HG03520 (cell line): ENCODE measurements around the gene AMN.

Experiments used
- ATAC-seq: cut with Tn5 transposase; IDR thresholded peaks from one replicate; pipeline ENCODE4 v1.9.1; 2021; ENCODE audit warnings: mild to moderate bottlenecking, moderate library complexity; ENCODE audit not compliant: unreplicated experiment

Gene AMN

DNA sequence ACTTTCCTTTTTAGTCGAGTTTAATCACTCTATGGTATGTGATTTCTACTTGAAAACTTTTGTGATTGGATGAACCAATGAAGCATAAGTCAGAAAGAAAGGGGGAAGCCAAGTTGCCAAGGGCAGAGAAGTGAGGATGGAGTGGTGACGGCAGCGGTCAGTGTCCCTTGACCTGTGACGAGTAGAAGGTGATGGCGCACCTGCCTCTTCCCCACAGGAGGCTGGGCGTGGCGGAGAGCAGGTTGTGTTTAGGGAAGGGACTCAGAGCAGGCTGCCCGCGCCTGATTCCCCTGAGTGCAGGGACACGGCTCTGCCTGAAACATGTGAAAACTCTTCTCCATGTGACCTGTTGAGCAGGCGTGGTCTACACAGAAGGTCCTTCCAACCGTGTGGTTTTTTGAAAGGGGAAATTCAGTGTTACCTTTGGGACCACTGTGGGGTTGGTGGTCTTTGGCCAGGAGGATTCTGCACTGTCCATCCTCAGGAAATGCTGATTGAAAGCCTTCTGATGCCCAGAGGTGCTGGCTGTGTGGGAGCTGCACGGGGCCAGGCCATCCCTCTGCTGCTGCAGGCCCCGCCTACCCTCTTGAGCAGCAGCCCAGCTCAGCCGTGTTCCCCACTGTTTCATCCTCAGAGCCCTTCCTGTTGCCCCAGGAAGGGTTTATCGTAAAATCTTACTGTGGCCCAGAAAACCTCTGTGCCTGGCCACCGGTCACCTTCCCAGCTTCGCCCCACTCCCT is 23.5 kb upstream of the AMN start:
- no peak for ATAC-seq

DNA sequence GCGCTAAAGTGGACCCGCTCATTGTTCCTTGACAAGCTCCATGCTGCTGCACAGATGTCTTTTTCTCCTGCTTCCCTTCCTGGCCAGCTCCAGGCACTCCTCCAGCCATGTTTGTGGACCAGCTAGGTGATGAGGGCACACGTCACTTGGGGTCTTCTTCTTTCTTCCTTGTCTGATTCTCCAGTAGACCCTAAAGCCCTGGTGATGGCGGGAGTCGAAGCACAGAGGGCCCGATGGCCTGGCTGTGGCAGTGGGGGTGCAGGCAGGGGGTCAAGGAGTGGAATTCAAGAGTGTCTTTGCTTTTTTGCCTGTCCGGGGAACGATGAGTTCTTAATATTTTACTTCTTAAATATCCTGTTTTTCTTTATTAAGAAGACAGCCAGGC is 23.0 kb upstream of the AMN start:
- no peak for ATAC-seq

DNA sequence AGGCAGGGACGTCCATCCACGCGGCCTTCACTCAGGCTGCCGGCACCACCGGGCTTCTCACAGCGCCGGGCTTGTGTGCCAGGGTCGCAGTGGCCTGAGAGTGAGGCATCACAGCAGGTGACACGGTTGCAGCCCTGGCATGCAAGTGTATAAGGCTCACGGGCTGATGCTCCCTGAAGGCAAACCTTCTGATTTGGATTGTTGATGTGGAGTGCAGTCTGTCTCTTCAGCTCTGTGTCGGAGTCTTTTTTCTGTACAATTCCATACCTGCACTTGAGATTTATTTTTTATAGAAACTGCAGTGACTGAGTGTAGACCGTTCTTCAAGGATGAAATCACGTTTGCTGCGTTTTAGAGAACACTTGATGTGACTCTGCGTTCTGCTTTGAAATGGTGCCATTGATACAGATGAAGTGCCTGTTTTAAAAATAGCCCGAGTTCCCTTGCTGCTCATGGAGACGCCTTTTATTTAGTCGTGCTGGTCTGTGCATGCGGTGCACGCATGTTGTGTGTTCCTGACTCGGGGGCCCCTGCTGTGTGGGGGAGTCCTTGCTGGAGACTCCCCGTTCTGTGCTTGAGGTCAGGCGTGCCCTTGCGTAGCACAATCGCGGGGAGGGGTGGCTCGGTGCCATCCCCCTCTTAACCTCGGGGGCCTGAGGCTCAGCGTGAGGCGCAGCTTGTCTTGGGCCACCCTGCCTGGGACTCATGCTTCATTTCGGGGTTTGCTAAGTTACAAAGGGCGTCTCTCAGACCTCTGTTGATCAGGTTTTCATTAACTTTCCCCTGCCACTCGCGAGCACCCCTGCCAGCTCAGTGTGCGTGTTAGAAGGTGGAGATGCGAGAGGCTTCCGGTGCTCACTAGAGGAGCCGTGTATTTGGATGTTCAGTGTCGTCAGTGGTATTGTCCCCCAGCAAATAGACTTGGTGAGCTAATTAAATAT is 21.6 kb upstream of the AMN start:
- peak; percentile 53 for ATAC-seq

DNA sequence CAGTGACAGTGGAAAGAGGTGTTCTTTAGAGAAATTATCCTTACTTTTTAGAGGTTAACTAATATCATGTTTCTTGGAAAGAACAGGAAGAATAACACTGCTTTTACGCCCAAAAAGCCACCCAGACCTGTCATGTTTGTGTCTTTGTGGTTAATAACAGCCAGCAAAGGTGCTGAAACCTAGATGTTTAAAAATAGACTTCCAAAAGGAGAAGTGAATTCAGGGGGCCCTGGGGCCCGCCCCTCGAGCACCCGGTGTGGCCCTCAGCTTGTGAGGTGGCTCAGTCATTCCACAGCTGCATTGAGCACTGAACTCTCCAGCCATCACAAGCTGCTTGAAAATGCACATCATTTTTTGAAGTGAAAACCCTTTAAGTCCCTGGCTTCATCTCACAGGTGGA is 20.8 kb upstream of the AMN start:
- ATAC-seq: peak; percentile 67

DNA sequence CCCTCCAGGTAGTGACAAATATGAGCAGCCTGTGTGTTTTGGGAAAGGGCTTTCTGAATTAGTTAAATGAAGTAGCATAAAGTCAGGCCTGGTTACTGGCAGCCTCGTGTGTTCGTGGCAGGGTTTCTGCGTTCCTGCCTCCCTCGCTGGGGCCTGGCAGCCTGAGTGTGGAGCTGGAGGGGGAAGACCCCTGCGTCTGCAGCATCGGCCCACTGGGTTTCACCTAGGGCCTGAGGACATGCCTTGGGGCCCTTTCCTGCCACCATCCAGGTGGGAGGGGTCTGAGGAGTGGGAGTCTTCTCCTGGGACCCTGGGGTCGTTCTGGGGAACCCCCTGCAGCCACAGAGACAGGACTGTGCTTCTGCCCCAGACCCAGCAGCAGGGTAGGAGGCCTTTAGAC is 20.4 kb upstream of the AMN start:
- ATAC-seq: no peak

DNA sequence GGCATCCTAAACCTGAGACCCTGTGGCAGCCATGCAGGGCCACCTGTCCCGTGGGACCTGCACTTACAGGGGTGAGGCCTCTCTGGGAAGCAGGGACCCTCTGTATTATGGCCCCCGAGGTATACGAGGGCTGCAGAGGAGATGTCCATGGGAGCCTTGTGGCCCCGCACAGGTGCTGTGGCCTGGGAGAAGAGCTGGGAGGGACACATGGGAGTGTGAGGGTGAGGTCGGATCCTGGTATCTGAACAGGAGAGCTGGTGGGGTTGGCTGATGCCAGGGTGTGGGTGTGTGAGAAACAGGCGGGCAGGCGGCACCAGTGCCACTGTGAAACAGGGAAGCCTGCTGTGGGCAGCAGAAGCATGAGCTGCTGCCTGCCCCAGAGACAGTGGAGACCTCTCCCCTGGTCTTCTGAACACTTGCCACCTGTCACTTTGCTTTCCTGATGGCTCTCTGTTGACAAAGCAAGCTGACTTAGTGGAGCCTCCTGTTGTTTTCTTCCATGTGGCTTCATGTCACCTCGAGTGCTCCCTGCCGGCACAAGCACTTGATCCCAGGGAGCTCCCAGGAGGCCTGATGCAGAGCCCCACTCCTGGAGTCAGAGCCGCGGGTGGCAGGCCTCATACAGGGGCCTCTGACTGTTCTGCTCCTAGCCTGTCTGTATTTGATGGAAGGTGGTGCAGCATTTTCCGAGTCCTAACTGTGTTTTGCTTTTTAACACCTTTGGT is 19.8 kb upstream of the AMN start:
- ATAC-seq: no peak

DNA sequence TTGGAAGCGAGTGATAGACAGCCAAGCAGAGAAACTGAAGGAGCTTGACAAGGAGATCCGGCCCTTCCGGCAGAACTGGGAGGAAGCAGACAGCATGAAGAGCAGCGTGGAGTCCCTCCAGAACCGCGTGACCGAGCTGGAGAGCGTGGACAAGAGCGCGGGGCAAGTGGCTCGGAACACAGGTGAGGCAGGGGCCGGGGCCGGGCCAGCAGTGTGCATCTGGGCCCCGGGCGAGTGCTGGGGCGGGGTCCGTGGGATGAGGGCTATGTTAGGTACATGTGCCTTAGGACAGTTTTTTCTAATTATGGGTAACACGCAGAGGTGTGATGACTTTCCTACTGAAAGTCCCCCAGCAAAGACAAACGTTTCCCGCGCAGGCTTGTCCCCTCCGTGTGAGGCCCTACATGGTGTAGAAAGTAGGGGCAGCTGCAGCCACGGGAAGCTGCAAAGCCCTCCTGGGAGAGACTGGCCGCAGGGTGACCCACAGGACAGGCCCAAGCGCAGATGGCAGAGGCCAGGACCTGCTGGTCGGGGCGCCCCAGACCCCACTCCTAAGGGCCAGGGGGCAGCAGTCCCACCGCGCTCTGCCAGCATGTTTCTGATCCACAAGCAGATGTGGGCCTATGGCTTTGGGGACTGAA is 19.1 kb upstream of the AMN start:
- ATAC-seq: no peak

DNA sequence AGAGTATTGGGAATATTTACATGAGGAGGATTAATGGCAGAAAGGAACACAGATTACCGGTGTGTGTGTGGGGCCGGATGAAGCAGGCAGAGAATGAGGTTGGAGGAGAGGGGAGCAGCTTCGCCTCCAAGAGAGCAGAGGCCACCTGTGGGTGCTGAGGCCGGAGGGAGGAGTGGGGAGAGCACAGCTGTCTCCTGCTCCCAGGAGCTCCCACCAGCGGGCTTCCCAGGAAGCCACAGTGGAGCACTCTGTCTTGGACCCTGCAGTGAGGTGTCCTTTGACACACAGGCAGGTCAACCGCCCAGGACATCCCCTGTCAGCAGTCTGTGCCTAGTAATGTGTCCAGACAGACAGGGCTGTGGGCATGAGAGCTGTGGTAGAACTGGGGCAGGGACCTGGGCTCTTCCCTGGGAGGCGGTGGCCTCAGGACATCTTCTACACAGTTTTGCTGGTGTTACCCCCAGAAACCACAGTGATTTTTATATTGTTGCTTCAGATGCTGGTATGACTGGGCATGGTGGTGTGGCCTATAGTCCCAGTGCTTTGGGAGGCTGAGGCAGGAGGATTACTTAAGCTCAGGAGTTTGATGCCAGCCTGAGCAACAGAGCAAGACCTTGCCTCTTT is 18.5 kb upstream of the AMN start:
- ATAC-seq: no peak

DNA sequence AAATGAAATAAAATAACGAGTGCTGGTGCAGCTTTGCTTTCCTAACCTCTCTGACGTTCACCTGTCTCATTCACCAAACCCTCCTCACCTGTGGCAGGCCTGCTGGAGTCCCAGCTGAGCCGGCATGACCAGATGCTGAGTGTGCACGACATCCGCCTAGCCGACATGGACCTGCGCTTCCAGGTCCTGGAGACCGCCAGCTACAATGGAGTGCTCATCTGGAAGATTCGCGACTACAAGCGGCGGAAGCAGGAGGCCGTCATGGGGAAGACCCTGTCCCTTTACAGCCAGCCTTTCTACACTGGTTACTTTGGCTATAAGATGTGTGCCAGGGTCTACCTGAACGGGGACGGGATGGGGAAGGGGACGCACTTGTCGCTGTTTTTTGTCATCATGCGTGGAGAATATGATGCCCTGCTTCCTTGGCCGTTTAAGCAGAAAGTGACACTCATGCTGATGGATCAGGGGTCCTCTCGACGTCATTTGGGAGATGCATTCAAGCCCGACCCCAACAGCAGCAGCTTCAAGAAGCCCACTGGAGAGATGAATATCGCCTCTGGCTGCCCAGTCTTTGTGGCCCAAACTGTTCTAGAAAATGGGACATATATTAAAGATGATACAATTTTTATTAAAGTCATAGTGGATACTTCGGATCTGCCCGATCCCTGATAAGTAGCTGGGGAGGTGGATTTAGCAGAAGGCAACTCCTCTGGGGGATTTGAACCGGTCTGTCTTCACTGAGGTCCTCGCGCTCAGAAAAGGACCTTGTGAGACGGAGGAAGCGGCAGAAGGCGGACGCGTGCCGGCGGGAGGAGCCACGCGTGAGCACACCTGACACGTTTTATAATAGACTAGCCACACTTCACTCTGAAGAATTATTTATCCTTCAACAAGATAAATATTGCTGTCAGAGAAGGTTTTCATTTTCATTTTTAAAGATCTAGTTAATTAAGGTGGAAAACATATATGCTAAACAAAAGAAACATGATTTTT is 17.1 kb upstream of the AMN start:
- no peak for ATAC-seq

DNA sequence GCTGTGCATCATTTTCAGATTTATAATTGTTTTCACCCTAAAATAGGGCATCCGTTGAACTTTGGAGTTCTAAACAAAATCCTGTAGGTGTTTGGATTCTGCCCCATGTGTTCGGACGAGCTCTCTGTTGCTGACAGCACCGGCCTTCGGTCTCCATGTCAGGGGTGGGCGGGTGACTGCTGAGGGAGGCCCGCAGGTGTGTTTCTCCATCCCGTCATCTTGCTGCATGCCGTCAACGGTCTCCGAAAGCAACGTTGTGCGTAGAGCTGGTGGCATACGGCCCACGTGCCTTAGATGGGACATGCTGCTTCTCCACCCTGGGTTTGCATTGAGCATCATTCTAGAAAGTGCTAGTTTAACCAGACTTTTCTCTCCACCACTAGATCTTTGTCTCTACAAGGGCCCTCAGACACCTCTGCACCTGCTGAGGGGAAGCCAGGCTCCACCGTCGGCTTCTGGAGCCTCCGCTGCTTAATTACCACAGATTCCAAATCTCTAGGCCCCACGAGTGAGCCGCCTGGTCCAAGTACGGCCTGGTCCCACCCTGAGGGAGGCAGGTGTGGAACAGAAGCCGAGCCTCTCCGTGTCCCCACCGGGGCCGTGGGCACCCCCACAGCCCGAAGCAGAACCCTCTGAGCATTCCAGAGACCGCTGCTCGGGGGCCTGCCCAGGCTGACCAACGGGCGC is 15.7 kb upstream of the AMN start:
- no peak for ATAC-seq

DNA sequence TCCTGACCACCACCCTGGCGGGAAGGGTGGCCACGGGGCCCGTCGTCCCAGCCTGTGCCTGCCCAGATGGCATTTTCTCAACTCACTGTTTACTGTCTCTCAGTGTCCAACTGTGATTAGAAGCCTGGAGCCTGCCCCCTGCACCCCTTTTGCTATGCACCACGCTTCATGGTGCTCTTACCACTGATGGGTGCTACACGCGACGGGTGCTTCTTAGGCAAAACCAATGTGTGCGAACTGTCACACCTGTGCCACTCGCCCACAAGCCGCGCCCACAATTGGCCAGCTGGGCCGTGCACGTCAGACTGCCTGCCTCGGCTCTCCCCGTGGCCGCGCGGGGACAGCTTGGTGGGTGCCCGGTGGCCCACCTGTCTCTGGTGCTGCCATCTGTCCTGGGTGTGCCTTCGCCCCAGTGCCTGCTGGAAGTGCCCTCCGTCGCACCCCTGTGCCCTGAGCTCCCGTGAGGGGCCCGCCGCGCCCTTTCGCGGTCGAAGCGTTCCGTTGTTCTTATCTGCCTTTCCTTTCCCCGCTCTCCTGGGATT is 15.1 kb upstream of the AMN start:
- ATAC-seq: no peak

DNA sequence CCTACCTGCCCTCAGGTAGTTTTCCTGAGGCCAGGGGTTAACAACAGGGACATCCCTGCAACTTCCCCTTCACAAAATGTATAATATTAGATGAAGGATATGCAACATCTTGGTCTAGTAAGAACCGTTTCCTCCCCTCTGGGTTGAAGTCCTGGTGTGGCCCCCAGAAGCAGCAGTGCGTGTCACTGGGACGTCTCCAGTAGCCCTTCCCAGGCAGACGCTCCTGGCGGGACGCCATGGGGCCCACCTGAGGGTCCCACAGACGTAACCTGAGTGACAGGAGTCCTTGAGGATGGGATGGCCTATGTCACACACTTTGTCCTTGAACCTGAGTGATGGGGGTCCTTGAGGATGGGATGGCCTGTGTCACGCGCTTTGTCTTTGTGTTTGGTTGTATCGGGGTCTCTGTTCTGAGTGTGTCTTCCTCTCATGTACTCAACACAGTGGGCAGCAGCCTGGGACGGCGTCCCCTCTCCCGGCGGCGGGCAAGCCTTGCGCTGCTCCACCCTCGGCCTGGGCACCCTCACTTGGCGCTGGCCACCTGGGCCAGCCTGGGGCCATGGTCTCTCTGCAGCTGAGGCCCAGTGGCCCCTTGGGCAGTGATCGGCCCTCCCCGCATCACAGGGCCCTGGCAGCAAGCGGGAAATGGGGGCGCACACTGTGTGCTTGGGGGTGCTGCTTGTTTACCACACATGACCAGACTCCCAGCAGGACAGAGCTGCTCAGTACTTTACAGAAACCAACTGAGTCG is 14.3 kb upstream of the AMN start:
- ATAC-seq: no peak

DNA sequence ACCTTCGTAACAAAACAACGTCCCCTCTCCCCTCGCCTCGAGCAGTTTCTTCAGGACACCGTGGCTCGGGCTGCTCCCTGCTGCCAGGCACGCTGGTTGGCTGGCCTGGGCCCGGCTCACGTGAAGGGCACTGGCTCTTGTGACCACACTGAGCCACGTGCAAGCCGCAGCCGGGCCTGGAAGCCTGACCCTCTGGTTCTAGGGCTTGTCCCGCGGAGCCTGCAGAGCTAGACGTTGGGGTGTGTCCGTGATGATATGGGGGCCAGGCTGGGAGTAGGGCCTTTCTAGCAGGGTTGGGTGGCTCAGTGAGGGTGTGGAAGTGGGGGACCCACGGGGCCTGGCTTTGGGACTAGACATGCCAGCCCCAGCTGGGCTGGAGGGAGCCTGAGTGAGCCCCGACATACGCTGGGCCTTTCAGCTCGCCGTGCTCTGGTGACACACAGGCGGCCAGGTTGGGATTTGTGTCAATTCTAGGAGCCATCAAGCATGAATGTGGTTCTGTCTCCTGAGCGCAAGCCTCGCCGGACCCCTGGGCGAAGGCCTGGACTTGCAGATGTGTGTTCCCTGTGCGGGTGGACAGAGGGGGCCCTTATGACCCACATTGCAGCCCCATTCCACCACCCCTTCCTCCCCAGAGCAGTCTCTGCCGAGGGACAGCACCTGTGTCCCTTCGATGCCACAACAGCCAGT is 13.6 kb upstream of the AMN start:
- no peak for ATAC-seq

DNA sequence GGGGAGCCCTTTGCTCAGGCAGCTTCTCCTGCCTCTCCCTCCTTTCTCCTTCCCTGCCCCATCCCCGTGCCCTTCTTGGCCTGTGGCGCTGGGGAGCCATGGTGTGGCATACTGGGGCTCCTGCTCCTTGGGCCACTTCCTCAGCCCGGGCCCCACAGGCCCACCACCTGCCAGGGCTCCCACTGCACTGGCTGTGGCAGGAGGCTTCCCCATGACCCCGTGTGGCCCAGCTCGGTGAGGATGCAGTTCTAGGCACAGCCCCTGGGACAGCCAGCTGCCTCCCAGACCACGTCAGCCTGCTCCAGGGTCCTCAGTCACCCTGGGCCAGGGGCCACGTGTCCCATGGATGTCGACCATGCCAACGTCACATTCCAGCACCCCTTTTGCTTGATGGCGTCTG is 13.0 kb upstream of the AMN start:
- ATAC-seq: no peak

DNA sequence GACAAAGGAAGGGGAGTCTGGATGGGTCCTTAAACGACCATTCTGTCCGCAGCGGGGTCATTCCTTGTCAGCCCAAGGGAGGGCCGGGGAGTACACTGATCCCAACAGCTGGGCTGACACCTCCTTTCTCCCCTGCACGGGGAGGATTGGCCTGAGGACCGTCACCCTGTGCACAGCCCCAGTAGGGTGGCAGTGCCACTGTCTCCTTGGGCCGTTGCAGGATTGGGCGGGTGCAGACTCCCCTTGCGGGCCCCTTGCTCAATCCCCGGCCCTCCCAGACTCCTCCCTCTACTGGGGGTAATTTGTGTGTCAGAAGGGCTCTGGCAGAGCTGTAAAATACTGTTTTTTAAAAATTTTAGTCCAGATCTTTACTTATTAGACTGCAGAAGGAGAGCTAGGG is 12.6 kb upstream of the AMN start:
- no peak for ATAC-seq

DNA sequence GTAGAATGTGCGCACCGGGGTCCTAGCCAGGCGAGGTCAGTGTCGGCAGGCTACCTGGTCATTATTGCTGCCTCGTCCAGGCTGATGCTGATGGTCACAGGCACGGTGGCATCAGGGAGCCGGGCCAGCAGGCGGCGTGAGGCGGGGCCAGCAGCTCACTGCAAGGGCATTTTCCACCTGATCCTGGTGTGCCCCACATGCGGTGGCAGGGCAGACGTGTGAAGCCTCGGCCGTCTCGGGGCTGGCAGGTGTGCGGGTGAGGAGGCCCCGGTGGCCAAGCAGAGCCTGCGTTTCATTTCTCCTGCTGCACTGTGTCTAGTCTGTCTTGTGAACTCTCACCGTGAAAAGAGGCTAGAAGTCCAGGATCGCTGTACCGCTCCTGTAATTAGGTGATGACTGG is 12.0 kb upstream of the AMN start:
- no peak for ATAC-seq

DNA sequence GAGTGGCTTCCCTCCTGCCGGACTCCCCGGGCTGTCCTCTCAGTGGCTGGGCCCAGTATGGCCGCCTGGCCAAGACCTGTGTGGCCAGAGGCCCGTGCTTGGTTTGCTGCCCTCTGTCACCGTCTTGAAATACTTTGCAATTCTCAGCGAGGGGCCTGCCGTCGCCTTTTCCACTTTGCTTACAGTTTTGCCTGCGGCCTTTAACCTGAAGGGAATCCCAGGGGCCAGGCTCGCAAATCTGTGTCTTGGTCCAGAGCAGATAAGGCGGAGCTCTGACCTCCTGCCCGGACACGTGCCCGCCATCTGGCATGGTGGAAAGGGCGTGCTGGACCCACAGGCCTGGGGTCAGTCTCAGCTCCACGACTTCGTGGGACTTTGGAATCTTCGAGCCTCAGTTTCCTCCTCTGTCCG is 10.9 kb upstream of the AMN start:
- no peak for ATAC-seq
